Uterus (tissue), 4 donors: ENCODE measurements around the gene CA6. TPM values are rescaled to one million over a fixed set of nuclear protein-coding genes. Genes with fewer than 3 reads are reported as not detected.

Experiments used
- small RNA-seq: library from RNA; depleted of rRNA; stranded (forward); fragments of <200 nt; gene quantifications from one replicate; pipeline ENCODE3, GENCODE V24; 2016
- total RNA-seq, 4 donors: library from RNA; depleted of rRNA in 3 of 4; stranded (reverse); fragments of >200 nt in 3 of 4; gene quantifications; one replicate each; pipeline versions ENCODE4 v1.1.0 to v1.2.4, GENCODE V29; 2014 to 2023
- donor health status: DM: yes; HTN: yes; CAD: no.

CA6 gene
- total RNA-seq, 4 donors from 2014 or later, result not detected

Small RNAs within 50 kb of the gene (small RNA-seq; reads per million reads assigned to genes)
- not detected for gene AL139415.2
- gene RN7SL451P, result not detected

Other genes starting within 250 kb of the CA6 start
- 1,000 to 10,000 TPM in 1 of 4 donors, 100 to 1,000 TPM in 2, 10 to 100 TPM in 1; 51.2 to 1,226 (median 253) TPM for gene RERE, start 128.2 kb upstream of the CA6 start, total RNA-seq
- 100 to 1,000 TPM; 123 to 358 (median 225) TPM for gene ENO1, start 67.2 kb upstream of the CA6 start, total RNA-seq
- gene SLC2A7, start 80.6 kb downstream of the CA6 start, total RNA-seq, result not detected
- 1 to 10 TPM in 2 of 4 donors, not detected in 2; 1.1 to 2.4 TPM for gene SLC2A5, start 123.8 kb downstream of the CA6 start, total RNA-seq
- gene GPR157, start 183.2 kb downstream of the CA6 start, total RNA-seq, result 10 to 100 TPM in 1 of 4 donors, 1 to 10 TPM in 2, under 1 TPM in 1; 0.59 to 10.7 (median 2.2) TPM